HuH-7.5 (cell line): Measurements from ENCODE around the gene RTCA.
"Not testable (repeated sequence)": the region's sequence is repeated elsewhere in the genome, so short reads cannot be mapped to it uniquely, and the experiment has no call there.

Experiments
- DNase-seq: peaks from one replicate; pipeline ENCODE4 v3.0.0; 2011; ENCODE audit warnings: low spot score

RTCA gene

GRCh38 chr1:100261686-100262085 lies 4.3 kb upstream of the RTCA start:
- DNase-seq, result no peak

DNA sequence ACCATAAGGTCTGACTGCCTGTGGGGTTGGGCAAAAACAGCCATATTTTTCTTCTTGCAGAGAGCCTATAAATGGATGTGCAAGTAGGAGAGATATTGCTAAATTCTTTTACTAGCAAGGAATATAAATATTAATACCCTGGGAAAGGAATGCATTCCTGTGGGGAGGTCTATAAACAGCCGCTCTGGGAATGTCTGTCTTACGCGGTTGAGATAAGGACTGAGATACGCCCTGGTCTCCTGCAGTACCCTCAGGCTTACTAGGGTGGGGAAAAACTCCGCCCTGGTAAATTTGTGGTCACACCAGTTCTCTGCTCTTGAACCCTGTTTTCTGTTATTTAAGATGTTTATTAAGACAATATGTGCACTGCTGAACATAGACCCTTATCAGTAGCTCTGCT lies 1.9 kb upstream of the RTCA start:
- not testable (repeated sequence) for DNase-seq

- no peak for DNase-seq
Measured at GRCh38 chr1:100265562-100265930, 470 bp upstream of the RTCA start.

- no peak for DNase-seq
Measured at GRCh38 chr1:100266741-100267140, 725 bp downstream of the RTCA start.

DNA sequence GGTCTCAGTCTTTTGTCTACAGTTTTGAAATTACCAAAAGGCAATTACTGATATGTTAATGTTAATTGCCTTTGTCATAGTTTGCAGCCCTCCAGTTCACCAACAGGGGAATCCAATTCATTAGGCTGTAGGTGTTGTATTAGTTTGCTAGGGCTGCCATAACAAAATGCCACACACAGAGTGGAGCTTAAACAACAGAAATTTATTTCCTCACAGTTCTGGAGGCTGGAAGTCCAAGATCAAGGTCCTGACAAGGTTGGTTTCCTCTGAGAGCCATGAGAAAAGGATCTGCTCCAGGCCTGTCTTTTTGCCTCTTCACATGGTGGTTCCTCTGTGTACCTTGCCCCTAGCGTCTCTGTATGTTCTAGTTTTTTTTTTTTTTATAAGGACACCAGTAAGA lies 1.3 kb downstream of the RTCA start:
- no peak for DNase-seq

GRCh38 chr1:100268202-100268601 lies 2.2 kb downstream of the RTCA start:
- DNase-seq, result no peak

GRCh38 chr1:100277866-100278265 lies 11.8 kb downstream of the RTCA start:
- no peak for DNase-seq

DNA sequence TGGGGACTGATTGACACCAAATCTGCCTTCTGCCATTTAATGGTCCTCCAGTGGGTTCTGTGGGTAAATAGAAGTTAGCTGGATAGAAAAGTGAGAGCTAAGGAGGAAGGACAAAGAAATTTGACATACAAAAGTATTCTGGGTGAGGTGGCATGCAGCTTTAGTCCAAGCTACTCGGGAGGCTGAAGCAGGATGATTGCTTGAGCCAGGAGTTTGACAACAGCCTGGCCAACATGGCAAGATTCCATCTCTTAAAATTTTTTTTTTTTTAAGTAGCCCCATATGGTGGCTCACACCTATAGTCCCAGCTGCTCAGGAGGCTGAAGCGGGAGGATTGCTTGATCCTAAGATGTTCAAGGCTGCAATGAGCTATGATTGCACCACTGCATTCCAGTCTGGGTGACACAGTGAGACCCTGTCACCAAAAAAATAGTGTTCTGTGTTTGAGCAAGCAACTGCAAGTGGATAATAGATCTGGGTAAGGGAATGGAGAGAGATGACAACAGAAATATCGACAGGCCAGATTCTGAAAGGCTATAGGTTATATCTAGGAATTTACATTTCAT lies 13.4 kb downstream of the RTCA start:
- no peak for DNase-seq

- no peak for DNase-seq
Measured at GRCh38 chr1:100279954-100280682, 14.1 kb downstream of the RTCA start.

GRCh38 chr1:100284591-100284990 lies 18.6 kb downstream of the RTCA start:
- no peak for DNase-seq

GRCh38 chr1:100287162-100287561 lies 21.1 kb downstream of the RTCA start:
- DNase-seq, result no peak

DNA sequence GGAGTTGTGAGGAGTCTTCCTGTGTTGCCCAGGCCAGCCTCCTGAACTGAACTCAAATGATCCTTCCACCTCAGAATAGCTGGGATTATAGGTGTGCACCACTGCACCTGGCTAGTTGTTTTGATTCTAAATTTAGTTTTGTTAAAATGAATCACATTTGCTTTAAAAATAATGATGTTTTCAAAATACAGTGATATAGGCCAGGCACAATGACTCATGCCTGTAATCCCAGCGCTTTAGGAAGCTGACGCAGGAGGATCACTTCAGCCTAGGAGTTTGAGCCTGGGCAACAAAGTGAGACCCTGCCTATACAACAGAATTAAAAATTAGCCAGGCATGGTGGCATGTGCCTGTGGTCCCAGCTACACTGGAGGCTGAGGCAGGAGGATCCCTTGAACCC lies 24.3 kb downstream of the RTCA start:
- no peak for DNase-seq

DNA sequence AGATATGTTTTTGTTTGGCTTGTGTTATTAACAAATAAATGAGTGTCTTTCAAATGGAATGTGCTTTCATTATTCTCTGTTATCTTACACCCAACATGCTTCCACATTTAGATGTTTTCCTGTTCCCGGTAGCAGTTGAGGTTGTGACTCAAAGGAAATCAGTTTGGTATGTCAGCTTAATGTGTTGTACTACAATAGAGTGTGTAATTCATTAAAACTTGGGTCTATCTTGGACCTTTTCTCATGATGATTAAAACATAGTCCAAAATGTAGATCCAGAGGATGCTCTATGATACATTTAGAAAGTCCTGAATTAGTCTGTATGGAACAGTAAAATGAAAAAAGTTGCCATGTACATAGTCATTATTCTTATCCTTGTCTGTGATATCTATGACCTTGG lies 26.7 kb downstream of the RTCA start:
- DNase-seq, result no peak

- no peak for DNase-seq
Measured at GRCh38 chr1:100296140-100296539, 30.1 kb downstream of the RTCA start.

- not testable (repeated sequence) for DNase-seq
Measured at GRCh38 chr1:100296997-100297396, 31.0 kb downstream of the RTCA start.

GRCh38 chr1:100298512-100298911 lies 32.5 kb downstream of the RTCA start:
- no peak for DNase-seq

DNA sequence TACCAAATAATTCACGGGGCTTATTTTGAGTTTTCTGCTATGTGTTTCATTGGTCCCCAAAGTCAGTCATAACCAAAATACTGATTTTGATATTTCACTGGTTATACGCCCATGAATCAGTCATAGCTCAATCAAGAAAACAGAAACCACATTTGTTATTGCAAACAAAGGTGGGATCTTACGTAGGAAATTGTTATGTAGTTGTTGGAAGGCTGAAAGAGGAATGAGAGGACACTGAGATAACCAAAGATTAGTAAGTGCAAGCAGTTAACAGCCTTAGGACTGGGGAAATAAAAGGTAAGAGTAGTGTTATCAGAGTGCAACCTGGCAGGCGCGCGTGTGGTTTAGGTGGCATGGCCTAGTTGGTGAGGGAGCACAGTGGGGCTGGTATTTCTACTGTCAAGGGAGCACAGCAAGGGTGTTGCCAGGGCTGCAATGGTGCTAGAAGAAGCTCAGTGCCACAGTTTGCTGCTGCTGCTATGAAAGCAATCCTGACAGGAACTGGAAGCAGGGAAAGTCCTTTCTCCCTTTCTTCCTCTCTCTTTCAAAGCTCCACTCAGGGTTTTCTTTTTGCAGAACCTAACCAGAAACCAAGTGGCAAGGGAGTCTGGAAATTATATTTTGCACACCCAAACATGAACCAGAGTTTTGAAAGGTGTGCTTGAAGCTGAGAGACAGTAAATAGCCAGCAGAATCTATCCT lies 33.7 kb downstream of the RTCA start:
- no peak for DNase-seq

- DNase-seq, result no peak
Measured at GRCh38 chr1:100300691-100301090, 34.7 kb downstream of the RTCA start.

DNA sequence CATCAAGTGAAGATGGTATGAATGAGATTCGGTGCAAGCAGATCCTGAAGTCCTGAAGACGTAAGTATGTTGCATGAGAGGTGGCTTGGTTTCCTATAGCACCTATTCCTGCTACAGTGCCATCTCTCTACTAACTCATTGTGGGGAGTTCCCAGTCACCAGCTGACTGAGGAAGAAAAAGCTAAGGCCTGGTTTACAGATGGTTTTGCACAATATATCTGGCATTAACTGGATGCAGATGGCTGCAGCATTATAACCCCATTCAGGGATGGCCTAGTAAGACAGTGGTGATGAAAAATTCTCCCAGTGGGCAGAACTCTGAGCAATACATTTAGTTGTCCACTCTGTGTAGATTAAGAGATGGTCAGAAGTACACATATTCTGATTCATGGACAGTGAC lies 36.7 kb downstream of the RTCA start:
- DNase-seq, result no peak

GRCh38 chr1:100304227-100304626 lies 38.2 kb downstream of the RTCA start:
- DNase-seq, result no peak

DNA sequence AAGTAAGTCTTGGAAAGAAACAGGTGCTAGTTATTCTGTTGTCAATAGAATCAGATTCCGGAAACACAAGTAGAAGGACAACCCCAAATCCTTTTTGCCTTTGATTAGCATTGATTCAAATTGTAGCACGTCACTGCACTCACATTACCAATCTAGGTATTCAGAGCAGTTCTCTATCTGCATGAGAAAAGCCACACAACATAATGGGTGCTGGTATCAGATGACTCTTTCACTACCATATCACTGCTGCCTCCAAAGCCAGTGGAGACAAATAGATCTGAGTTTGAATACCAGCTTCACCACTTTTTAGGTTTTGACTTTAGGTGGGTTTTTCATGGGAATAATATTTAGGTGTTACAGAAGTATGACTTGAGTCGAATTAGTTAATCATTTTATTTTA lies 38.9 kb downstream of the RTCA start:
- DNase-seq, result no peak

DNA sequence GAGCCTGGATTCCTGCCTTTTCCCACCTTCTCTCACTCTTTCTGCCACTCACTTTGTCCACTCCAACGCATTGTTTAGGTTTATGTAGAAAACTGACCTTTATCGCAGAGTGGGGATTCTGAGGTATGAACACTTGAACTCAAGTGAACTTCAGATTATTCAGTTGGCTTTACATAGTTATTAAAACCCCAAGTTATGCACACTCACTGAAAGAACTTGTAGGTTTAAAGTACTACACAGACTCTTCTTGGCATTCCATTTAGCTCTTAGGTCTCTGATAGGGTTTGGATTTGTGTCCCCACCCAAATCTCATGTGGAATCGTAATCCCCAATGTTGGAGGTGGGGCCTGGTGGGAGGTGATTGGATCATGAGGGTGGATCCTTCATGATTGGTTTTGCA lies 39.9 kb downstream of the RTCA start:
- DNase-seq, result no peak

- DNase-seq, result no peak
Measured at GRCh38 chr1:100306735-100307313, 40.8 kb downstream of the RTCA start.
